ENCODE data around the gene TTC5.
"Not testable (repeated sequence)": the region's sequence is repeated elsewhere in the genome, so short reads cannot be mapped to it uniquely, and the experiment has no call there.

Gene TTC5

DNA sequence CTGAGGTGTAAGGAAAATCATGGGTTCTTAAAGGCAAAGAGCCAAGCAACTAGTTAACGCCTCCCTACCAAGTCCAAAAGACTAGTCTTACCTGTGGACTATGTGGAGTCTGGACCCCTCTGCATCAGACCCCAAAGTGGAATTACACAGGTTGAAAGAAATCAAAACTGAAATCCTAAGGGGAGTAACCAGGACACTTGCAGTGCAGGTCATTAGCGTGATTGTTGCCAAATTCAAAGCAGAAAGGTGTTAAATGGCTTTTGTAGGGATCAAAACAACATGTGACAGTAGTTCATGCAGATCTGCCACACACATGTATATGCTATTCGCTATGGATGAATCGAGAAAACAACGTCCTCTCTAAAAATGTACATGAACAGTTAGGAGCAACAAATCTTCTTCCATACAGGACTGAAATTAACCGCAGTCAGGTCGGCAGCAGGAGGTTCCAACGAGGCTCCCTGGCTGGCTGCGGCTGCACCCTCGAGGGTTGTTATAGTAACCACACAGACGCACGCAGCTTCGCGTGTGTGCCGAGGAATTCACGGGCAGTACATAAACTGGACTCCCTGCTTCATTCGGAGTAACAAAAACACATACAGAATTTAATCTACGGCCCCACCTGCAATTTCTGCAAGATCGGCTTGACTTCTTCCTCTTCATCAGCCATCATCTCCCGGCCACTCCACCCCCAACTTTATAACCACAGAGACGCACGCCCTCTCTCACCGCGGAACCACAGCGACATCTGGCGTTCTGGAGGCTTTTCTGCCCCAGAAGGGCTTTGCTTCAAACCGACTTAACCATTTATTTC, at the start of gene TTC5:
TSS of gene TTC5 (minus strand) at position 687 of the 814 bp plus-strand sequence. CDS start at position 673, 14 bp downstream.
- peak; percentile 89 for DNase-seq

DNA sequence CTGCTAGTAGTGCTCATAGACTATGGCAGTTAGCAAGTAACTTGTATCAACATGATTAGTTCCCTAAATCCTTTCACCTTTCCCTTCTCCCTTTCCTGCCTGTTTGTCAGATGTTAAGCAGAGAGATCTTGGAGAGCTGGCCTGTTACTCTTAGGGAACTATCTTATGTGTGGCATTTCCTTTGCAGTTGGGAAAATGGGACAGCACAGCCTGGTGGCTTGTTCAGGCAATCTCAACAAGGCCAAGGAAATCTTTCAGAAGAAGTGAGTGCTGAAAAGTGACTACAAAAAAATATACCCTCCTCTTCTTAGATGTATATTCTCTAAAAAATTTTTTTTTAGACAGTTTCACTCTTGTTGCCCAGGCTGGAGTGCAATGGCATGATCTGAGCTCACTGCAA, 45.1 kb upstream of the TTC5 start:
- DNase-seq = no peak

DNA sequence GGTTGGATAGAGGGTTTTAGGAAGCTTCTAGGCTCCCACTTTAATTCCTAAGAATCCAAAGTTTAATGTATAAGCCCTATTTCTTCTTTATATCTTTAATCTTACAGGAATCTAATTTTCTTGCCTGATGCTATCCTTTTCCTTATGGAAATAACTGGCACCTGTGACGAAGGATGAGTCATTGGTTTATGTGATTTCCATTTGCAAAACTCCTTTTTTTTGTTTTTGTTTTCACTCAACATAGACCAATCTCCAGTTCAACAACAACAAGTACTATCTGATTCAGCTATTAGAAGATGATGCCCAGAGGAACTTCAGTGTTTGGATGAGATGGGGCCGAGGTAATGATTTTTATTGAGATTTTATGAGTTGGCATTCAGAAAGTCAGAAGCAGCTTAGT, 44.5 kb upstream of the TTC5 start:
- DNase-seq = no peak

- DNase-seq = no peak
Measured at GRCh38 chr14:20347747-20348146, 42.0 kb upstream of the TTC5 start.

- DNase-seq = no peak
Measured at GRCh38 chr14:20346713-20347112, 41.0 kb upstream of the TTC5 start.

GRCh38 chr14:20345366-20345765, 39.6 kb upstream of the TTC5 start:
- DNase-seq = no peak

- no peak for DNase-seq
Measured at GRCh38 chr14:20343862-20344220, 38.1 kb upstream of the TTC5 start.

DNA sequence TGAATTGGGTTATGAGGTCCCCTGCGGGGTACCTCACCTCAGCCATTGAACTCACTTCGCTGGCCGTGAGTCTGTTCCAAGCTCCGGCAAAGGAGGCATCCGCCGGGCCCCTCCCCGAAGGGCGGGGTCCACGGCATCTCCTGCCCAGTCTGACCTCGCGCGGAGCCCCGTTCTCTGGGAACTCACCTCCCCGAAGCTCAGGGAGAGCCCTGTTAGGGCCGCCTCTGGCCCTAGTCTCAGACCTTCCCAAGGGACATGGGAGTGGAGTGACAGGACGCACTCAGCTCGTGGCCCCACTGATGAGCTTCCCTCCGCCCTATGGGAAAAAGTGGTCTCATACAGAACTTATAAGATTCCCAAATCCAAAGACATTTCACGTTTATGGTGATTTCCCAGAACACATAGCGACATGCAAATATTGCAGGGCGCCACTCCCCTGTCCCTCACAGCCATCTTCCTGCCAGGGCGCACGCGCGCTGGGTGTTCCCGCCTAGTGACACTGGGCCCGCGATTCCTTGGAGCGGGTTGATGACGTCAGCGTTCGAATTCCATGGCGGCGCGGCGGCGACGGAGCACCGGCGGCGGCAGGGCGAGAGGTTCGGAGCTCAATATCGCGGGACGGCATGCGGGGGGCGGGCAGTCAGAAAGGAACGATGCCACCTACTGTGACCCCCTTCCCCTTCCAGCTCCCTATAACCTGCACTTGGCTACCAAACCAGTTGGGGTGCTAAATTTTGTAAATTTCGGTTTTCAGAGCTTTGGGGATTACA, 37.5 kb upstream of the TTC5 start, which contains the start of gene PARP2:
TSS of gene PARP2 (plus strand) at position 544 of the 770 bp plus-strand sequence. CDS start at position 551, 7 bp downstream.
- DNase-seq = peak; percentile 92

GRCh38 chr14:20341646-20342045, 35.9 kb upstream of the TTC5 start:
- no peak for DNase-seq

GRCh38 chr14:20341032-20341431, 35.3 kb upstream of the TTC5 start:
- DNase-seq = not testable (repeated sequence)

DNA sequence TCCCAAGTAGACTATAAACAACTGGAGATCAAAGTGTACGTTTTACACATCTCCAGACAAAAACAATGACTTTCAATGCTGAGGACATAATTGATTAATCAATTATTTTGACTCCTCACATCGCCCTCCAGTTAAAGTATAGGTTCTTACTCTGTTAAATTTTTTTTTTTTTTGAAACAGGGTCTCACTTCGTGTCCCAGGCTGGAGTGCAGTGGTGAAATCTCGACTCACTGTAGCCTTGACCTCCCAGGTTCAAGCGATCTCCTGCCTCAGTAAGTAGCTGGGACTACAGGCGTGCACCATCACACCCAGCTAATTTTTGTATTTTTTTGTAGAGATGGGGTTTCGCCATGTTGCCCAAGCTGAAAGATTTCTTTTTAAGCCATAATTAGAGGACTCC, 28.3 kb upstream of the TTC5 start:
- no peak for DNase-seq

DNA sequence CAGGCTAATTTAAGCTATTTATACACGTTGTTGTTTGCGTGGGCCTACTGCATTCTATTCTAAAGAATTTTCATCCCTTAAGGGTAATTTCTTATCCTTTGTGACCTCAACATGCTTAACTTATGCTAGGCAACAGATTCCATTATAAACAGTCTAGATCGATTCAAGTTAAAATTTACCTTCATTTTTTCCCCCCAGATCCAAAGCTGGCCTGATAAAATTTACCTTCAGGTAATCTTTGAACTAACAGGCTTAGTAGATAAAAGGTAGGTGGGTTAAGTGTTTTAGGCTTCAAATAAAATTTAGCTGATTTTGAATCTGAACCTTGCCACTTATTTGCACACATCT, 27.7 kb upstream of the TTC5 start:
- DNase-seq = no peak

DNA sequence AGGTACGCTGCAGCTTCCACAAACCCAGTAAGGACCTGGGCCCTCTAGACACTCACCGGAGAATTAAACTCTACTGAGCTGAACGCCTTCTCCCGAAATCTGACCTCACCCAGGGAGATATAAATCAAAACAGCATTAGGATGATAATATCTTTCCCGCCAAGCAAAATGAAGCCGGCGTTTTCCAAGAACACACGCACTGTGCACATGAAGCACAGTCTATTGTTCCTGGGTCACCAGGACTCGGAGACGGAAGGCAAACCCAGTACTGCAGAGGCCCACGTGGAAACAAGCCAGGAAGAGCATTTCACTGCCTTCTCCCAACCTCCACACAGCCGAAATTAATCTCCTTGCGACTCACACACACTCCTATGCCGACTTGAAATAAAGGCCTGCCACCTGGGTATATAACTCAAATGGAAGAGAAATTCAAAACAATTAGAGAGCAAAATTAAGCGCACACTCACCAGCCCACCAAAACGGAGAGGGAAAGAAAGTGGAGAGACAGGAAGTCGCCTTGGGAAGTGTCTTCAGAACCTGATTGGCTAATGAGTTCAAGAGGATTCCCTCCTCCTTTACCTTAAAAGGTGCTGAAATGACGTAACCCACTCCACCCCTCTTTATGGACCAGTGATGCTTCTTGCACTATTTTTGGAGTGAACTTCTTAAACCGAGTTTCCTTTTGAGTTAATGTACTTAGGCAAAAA, 27.2 kb upstream of the TTC5 start, which contains the start of gene CCNB1IP1:
TSS of gene CCNB1IP1 (minus strand) at position 492 of the 706 bp plus-strand sequence. CDS start 16,756 bp downstream, outside the sequence.
- DNase-seq = peak; percentile 24

DNA sequence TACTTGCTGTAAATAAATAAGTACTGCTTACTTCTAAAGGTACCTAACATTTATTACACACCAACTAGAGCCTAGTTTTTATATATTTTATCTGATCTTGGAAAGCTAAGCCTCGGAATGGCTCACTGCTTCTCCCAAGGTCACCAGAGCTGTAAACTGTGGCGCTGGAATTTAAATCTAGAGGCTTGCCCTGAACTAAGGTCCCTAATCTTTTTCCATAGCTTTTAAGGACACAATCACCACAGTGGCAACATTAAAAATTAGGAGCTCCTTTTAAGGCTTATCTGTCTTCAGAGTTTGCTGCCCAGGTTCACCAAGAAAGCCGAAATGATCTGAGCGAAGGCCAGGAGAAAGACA, 26.7 kb upstream of the TTC5 start:
- DNase-seq = no peak

GRCh38 chr14:20331053-20331613, 25.4 kb upstream of the TTC5 start:
- no peak for DNase-seq

GRCh38 chr14:20329355-20329754, 23.6 kb upstream of the TTC5 start:
- no peak for DNase-seq

GRCh38 chr14:20328705-20329104, 23.0 kb upstream of the TTC5 start:
- no peak for DNase-seq

- no peak for DNase-seq
Measured at GRCh38 chr14:20327005-20327869, 21.5 kb upstream of the TTC5 start.

GRCh38 chr14:20317720-20318119, 12.0 kb upstream of the TTC5 start:
- DNase-seq = no peak

DNA sequence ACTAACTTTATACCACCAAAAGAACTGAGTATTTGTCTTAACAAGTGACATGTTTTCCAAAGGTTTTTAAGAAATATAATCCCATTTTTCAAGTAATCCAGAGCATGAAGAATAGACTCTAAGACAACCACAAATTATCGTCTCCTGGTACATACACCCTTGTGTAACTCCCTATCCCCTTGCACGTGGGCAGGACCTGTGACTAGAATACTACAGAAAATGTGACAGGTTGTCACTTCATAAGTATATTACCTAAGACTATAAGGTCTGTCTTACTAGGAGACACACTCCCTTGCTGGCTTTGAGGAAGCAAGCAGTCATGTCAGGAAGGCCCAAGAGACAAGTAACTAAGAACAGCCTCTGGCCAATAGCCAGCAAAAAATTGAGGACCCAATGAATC, 8.3 kb upstream of the TTC5 start:
- DNase-seq = no peak

DNA sequence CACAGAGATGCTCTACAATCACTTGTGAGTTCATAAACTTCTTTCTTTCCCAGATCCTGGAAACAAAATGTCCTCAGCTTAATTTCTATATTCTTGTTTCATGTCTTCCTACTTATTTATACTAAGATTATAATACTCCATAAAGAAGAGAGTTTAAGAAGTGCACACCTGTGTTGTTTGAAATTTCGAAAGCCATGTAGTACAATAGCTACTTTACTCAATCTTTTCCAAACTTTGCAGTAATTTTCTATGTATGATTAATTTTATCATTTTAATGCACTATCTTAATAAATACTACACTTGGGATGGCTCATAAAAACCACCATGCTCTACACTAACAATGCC, 300 bp upstream of the TTC5 start:
- DNase-seq = no peak

GRCh38 chr14:20302042-20302755, 3.6 kb downstream of the TTC5 start:
- DNase-seq = no peak

Data from activated naive CD4-positive, alpha-beta T cell treated with anti-CD3 and anti-CD28 coated beads, Interleukin-2, amount 50 U/mL, for 16 hours (primary cell).